ENCODE results near the gene CDH12. TPM values are rescaled to one million over a fixed set of nuclear protein-coding genes. Genes with fewer than 3 reads are reported as not detected.
"Not testable (repeated sequence)": the region's sequence is repeated elsewhere in the genome, so short reads cannot be mapped to it uniquely, and the experiment has no call there.

CDH12 gene
- total RNA-seq, 4 donors from 2014 or later, result not detected

DNA sequence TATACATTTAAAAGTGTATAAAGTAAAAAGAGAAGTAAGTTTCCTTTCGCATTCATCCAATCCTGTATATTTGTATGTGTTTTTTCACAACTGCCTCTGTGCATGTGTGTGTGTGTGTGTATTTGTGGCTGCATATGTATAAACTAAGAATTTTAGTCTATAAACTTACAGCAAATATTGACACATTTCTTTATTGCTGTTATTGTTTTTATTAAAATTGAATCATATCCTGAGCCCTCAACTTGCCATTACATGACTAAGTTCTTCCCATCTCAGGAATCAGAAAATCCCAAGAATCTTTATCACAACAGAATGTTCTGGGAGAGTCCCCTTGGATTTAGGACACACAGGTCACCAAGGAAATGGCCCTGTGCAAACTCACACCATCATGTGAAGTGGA lies 712.7 kb downstream of the CDH12 start:
- DNase-seq; H3K36me3 ChIP-seq; H3K27me3 ChIP-seq; ATAC-seq; H3K4me3 ChIP-seq; intact Hi-C loops (cut with DNase I; ENCODE audit: low total_unique reads); in situ Hi-C loops (cut with MboI; ENCODE audit: low sequenced_read_pairs in 4 of 4); H3K4me1 ChIP-seq; H3K9me3 ChIP-seq; H3K27ac ChIP-seq: not testable (repeated sequence)

DNA sequence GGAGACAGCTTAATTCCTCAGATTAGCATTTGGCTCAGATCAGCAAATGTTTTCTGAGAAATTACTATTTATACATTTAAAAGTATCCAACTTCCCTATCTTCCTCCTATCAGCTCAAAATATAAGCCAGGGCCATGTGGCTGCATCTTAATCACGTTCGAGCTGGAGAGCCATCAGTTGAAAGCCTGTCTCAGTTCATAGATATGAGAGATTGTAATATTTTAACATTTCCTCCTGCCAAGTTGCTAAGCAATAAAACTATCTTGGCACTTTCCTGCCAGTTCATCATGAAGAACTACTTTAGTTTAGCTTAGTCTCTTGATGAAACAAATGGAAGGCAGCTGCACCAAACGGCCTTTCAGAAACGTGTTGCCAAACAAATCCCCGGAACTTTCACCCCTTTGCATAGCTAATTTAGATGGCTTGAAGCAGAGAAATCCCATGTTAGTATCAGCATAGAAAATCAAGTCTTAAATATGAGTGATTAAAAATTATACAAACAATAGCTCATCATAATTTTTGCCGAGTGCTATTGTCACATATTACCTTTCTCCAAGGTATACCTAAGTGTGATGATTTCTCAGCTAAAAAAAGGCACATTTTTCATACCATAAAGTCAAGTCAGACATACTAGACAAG lies 713.4 kb downstream of the CDH12 start:
- H3K9me3 ChIP-seq; intact Hi-C loops (cut with DNase I; ENCODE audit: low total_unique reads); DNase-seq; H3K27me3 ChIP-seq; H3K27ac ChIP-seq; ATAC-seq; H3K4me1 ChIP-seq; in situ Hi-C loops (cut with MboI; ENCODE audit: low sequenced_read_pairs in 4 of 4); H3K36me3 ChIP-seq; H3K4me3 ChIP-seq: not testable (repeated sequence)

DNA sequence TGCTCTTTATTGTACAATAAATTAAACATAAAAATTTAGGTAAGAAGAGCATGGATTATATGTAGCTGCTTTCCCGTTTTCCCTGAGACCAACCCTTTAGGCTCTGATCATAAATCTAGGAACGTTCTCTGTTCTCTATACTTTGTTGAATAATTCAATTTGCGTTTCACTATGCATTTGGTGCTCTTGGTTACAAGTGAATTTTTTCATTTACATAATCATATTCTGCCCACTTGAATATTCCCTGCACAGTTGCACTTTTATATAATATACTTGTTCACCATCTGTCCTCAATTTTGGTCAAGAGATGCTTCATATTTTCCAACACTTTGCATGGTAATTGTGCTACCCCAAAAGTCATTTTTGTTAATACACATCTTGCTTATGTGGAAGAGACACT lies 741.8 kb downstream of the CDH12 start:
- H3K27ac ChIP-seq, result no peak overlapping the region
- H3K9me3 ChIP-seq, result no peaks in the 10 kb centered on the region
- no peaks in the 10 kb centered on the region for H3K4me1 ChIP-seq
- no peak for ATAC-seq
- H3K27me3 ChIP-seq, result no peaks in the 10 kb centered on the region
- in situ Hi-C loops (cut with MboI; ENCODE audit: low sequenced_read_pairs in 4 of 4) (no loop called here), intact Hi-C loops (cut with DNase I; ENCODE audit: low total_unique reads) (no loop called here)
- TF ChIP-seq POLR2A (IDR thresholded peaks at IDR 0.05) (no peak), CTCF (IDR thresholded peaks at IDR 0.05 in 4 of 5, conservative IDR thresholded peaks at IDR 0.05 in 1 of 5) (no peak)
- DNase-seq, result no peak
- no peaks in the 10 kb centered on the region for H3K36me3 ChIP-seq
- H3K4me3 ChIP-seq, result no peak overlapping the region

- H3K27ac ChIP-seq, result no peak overlapping the region
- H3K4me1 ChIP-seq, result no peaks in the 10 kb centered on the region
- ATAC-seq (no peak), DNase-seq (no peak)
- TF ChIP-seq CTCF (IDR thresholded peaks at IDR 0.05 in 4 of 5, conservative IDR thresholded peaks at IDR 0.05 in 1 of 5) (no peak), POLR2A (IDR thresholded peaks at IDR 0.05) (no peak)
- H3K4me3 ChIP-seq, result no peak overlapping the region
- no peaks in the 10 kb centered on the region for H3K36me3 ChIP-seq
- in situ Hi-C loops (cut with MboI; ENCODE audit: low sequenced_read_pairs in 4 of 4), result no loop called here
- intact Hi-C loops (cut with DNase I; ENCODE audit: low total_unique reads), result no loop called here
- no peaks in the 10 kb centered on the region for H3K9me3 ChIP-seq
- no peaks in the 10 kb centered on the region for H3K27me3 ChIP-seq
Observed at GRCh38 chr5:22109315-22109714, 743.8 kb downstream of the CDH12 start.

DNA sequence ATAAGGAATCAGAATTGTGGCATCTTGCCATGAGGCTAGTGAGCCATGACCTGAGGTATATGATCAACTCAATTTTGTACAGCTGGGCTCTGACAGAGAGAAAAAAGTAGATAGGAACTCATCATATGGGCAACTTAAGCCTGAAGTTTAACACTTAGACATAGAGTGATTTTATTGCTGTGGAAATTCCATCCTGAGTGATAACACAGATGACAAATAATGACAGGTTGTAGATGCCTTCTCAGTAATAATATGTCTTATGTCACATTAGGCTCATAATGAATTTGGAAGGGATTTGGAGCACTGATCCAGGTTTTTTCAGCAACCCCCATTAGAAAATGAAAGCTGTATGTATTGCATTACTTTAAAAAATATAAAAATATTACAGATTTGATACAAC lies 744.6 kb downstream of the CDH12 start:
- Histone ChIP-seq H3K27me3 (no peaks in the 10 kb centered on the region), H3K4me3 (no peak overlapping the region), H3K36me3 (no peaks in the 10 kb centered on the region), H3K4me1 (no peaks in the 10 kb centered on the region), H3K9me3 (no peaks in the 10 kb centered on the region), H3K27ac (no peak overlapping the region)
- no peak for DNase-seq
- no peak for TF ChIP-seq POLR2A (IDR thresholded peaks at IDR 0.05)
- no peak for TF ChIP-seq CTCF (IDR thresholded peaks at IDR 0.05 in 4 of 5, conservative IDR thresholded peaks at IDR 0.05 in 1 of 5)
- no peak for ATAC-seq
- in situ Hi-C loops (cut with MboI; ENCODE audit: low sequenced_read_pairs in 4 of 4), result no loop called here
- intact Hi-C loops (cut with DNase I; ENCODE audit: low total_unique reads), result no loop called here

- Histone ChIP-seq H3K9me3 (no peaks in the 10 kb centered on the region), H3K4me3 (no peak overlapping the region), H3K27me3 (no peaks in the 10 kb centered on the region), H3K4me1 (no peaks in the 10 kb centered on the region), H3K27ac (no peak overlapping the region), H3K36me3 (no peaks in the 10 kb centered on the region)
- in situ Hi-C loops (cut with MboI; ENCODE audit: low sequenced_read_pairs in 4 of 4) (no loop called here), intact Hi-C loops (cut with DNase I; ENCODE audit: low total_unique reads) (no loop called here)
- DNase-seq (no peak), ATAC-seq (no peak)
- no peak for TF ChIP-seq POLR2A (IDR thresholded peaks at IDR 0.05)
- TF ChIP-seq CTCF (IDR thresholded peaks at IDR 0.05 in 4 of 5, conservative IDR thresholded peaks at IDR 0.05 in 1 of 5), result no peak
Observed at GRCh38 chr5:22102823-22103359, 750.3 kb downstream of the CDH12 start.

All from gastrocnemius medialis (tissue), 4 donors.